NCI-H1436 treated with DMSO at 0.1 percent for 48 hours (cell line): ENCODE results near the gene DIPK1A.

ENCODE experiments used
- DNase-seq: peaks from one replicate; lab custom pipeline; 2025; lab: John Stamatoyannopoulos, UW

The DIPK1A gene

GRCh38 chr1:92952714-92953113, 8.5 kb downstream of the DIPK1A start:
- no peak for DNase-seq

GRCh38 chr1:92951141-92951582, 10.1 kb downstream of the DIPK1A start:
- no peak for DNase-seq

DNA sequence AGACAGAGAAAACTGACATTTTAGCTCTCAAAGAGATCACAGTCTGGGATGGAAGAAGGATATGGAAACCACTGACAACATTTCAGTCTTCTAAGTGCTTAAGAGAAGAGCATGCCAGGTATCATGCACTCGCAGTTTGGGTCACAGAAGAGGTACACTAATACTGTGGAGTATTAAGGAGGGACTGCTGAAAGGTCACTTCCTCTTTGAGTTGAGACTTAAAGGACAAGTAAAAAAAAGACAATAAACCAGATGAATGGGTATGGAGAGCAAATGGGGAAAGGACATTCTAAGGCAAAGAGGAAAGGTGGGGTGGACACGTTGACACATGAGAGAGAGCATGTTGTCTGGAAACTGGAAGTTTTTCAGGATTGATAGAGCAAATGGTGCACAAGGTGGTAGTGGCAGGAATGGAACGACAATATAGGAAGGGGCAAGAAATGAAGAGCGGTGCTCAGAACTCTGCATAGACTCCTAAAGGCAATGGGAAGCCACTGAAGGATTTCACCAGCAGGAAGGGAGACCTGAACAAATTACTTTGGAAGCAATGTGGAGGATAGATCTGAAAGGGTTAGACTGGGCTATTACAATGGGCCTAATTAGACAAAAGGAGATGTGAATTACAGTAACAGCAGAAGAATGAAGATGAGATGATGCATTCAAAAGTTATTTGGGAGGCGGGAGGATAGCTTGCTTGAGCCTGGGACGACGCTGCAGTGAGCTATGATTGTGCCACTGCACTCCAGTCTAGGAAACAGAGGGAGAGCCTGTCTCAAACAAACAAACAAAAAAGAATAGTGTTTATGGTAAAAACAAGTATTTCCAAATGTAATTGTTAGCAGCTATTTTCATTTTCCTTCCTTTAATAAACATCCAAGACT, 11.1 kb downstream of the DIPK1A start:
- no peak for DNase-seq

- DNase-seq: no peak
Measured at GRCh38 chr1:92948071-92948470, 13.2 kb downstream of the DIPK1A start.

DNA sequence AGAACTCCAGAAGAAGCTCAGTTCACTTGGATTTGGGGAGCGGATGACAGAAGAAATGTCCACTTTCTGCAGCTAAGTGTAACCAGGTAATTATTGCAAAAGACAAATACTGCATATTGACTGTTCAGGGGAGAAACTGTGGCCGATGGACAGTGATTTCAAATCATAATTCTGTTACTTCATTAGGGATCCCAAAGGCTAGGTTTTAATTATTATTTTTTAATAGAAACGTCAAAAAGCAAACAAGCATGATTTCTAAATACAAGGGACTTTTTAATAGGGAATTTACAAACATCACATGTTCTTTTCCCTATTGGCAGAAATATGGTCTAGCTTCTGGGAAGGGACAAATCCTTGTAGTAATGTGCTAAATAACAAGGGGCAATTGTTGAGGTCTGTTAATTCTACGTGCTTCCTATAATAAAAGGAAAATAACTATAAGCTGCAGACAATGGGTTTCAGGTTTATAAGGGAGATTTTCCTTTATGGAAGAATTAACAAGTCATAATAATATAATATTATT, 15.5 kb downstream of the DIPK1A start:
- no peak for DNase-seq

DNA sequence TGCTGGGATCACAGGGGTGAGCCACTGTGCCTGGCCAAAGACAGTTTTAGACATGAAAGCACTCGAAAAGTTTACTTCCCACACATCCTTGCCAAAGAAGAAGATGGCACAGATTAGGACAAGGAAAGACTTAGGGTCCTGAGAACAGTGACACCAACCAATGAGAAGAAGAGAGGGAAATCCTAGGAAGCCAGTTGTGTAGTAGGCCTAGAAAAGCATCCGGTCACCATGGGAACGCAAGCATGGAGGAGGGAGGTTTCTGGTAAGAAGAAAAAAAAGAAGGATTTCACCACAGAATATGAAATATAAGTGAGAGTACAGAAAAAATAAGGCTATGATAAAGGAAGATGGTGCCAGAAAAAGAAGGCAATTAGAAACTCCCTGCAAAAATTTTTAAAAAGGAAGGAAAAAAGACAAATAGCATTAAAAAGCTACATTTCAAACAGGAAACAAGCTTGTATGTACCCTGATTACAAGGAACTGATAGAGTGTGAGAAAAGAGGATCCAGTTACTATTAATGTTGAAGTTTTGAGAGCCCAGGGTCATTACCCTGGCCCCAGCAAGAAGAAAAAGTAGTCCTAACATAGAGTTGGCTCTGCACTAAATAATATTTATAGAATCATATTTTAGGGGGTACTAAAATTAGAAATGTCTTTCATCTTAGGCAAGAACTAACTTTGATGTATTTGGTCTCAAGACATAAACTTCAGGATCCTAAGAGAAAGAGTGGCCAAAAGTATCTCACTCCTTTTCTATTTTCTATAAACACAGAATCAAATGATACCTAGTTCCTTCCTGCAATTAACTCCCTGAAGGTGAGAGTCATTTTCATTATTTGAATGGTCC, 16.1 kb downstream of the DIPK1A start:
- no peak for DNase-seq

DNA sequence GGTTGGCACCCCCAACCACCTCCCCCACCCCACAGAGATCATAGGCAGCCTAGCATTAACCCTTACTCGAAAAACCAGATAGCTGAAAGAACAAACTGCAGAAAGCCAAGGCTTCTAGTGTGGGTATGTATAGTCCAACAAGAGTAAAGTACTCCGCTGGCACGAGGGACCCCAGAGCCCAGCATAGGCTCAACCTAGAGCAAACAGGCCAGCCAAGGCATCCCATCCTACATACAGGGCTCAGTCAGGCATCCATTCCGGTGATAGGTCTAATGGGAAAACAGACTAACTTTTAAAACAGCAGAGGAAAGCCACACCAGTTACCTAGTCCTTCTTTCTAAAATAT, 17.8 kb downstream of the DIPK1A start:
- DNase-seq: no peak

- DNase-seq: no peak
Measured at GRCh38 chr1:92940541-92940940, 20.7 kb downstream of the DIPK1A start.

- no peak for DNase-seq
Measured at GRCh38 chr1:92937731-92938130, 23.5 kb downstream of the DIPK1A start.

DNA sequence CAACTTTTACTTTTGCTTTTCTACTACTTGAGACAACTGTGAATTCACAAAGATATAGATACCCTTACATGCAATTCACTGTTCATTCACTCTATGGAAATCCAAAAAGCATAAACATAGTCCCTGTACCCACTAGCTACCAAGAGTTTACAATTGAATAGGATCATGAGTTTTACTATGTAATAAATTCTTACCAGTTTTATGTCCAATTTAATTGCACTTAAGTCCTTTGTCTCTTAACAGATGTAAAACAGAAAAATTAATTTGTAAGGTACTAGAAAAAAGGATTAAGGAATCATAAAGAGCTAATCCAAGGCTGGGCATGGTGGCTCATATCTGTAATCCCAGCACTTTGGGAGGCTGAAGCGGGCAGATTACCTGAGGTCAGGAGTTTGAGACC, 24.4 kb downstream of the DIPK1A start:
- no peak for DNase-seq

DNA sequence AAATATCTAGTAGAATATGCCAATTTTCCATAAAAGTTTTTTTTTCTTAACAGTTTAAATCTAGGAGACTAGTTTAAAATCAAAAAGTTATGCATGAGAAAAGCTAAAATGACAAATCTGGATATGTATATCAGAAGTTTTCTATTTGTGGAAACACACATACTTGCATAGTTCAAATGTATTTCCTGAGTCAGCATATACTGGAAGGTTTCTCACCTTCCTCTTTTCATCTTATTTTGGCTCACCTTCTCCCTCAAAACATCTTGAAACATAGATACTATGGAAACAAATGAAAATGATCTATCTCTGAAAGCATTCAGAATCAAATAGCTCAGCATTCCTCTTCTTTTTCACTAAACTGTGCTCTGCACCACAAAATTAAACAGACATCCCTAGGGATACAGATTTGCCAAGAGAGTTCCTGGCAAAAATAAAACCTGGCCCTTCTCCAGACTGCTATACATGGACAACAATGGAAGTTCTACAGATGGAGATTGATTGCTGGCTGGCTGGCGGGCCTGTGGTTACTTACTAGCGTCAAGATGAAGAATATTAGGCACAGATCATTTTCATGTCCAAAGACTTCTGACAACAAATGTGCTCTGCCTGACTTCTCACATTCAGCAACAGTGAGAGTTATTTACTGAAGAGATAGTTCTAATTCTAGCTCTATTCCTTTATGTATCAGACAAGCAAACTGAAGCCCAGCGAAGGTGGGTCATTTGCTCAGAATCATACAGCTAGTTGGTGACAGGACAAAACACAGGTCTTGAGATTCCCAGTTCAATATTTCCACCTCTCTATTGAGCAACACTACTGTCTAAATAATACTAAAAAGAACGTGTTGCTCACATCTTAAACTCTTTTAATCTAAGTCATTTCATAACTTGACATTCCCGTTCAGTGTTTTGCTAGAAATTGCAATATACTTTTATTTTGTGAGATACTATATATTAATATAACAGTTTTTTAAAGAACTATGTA, 26.6 kb downstream of the DIPK1A start:
- DNase-seq: no peak

DNA sequence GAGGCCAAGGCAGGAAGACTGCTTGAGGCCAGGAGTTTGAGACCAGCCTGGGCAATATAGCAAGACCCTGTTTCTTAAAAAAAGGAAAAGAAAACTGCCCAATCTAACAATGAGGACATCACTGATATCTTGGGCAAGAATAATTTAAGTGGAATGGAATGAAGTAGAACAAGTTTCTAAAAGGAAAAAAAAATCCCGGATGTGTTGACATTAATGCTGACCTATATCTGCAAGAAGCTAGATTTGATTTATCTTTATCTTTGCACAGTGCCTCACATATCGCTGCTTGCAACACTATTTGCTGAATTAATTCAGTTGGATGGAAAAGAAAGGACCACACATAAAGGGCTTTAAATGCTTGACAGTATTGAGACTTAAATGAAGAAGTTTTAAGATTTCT, 27.8 kb downstream of the DIPK1A start:
- no peak for DNase-seq

- DNase-seq: no peak
Measured at GRCh38 chr1:92931691-92932090, 29.6 kb downstream of the DIPK1A start.

DNA sequence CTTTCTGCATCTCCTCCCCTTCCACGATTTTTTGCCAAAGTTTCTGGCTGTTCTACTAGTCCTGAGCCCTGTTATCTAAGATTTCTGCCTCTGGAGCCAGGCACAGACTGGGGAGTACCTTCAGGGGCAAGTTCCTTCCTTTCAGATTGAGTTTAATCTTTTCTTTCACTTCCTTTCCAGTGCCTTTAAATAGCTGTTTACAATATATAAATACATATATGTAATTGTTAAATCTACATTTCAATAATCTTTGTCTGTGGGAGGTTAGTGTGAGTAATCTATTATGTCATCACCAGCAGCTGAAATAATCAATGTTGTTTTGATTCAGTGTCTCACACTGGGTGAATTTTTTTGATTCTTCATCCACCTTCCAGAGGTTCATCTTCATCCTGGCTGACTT, 31.8 kb downstream of the DIPK1A start:
- no peak for DNase-seq

- DNase-seq: no peak
Measured at GRCh38 chr1:92927870-92928269, 33.4 kb downstream of the DIPK1A start.

- DNase-seq: no peak
Measured at GRCh38 chr1:92926873-92927272, 34.4 kb downstream of the DIPK1A start.

- no peak for DNase-seq
Measured at GRCh38 chr1:92924501-92924900, 36.8 kb downstream of the DIPK1A start.

DNA sequence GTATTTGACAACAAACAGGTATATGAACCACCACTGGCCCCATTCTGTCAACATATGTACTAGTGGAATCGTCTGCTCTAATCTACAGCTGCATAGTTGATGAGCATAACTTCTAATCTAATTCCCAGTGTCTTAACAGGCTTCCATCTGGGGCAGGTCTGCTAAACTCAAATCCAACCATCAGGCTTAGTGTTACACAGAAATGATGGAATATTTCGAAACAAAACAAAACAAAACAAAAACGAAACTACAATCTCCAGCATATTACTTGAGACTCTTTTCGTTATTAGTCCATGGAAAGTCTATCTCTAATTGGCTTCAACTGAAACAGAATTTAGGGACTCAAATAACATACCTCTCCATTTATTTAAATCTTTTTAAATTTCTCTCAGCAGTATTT, 37.6 kb downstream of the DIPK1A start:
- no peak for DNase-seq

DNA sequence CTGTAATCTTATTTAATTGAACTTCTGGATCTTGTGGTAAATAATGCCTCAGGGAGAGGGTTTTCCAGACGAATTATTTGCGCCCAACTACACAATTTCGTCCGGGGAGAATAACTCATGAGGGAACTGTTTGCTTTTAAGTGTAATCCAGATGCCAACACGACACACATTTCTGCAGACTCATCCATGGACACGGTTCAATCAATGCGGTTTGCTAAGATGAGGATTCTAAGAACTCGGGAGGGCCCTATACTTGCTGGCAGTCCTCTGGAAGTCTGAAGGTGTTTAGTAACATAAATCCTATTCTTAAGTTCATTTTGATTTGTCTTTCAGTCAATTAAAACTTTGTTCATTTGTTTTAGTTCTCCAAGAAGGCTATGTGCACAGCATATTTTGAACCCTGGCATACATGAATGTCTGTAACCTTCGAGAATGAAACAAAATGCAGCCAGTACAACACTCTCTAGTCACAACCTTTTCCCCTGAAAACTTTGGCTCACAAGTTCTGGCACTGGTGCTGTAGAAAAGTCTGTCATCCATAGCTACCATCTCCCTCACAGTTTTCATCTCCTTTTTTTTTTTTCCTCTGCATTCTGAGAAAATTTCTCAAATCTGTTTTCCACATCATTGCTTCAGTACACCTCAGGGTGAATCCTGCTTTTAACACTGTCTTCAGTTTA, 38.8 kb downstream of the DIPK1A start:
- DNase-seq: no peak

DNA sequence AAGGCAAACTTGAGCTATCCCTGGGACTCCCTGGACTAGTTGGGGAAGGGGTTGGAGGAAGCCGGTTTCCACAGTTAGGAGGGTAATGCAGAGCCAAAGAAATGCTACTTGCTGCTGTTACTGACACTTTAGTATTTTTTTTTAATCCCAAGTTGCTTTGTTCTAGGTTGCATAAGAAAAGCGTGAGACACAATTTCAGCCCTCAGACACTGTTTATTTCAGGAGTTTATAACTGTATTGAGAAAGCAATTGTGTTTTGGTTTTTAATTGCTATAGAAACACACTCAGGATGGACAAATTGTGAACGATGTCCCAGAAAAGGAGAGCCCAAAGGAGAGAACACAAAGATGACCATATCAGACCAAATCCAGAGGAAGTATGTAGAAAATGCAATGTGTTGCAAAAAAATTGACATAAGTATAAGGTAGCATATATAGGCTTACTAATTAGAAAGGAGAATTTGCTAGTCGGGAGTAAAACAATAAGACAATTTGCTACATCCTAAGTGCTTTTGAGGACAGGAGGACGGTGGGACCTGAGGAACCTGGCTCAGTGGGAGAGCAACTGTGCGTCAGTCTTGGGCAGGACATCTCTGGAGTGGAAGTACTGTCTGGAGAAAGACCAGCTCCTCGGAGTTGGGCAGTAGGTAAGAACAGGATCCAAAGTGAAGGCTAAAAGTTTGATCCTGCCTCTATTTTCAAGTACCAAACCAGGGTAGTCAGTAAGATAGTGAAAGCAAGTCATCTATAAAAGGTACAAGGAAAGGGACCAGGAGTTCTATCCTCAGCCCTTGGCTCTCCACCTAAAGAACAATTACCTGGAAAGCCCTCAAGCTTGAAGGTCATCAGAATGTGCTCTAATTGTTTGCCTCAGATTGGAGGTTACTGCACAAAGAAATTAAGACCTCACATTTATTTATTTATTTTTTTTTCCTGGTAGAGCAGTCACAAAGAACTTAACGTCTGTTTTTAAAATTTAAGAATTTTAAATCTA, 39.9 kb downstream of the DIPK1A start:
- DNase-seq: no peak
